GM19193 (cell line): ENCODE data around the gene GOLGA8J.
"Not testable (repeated sequence)": the region's sequence is repeated elsewhere in the genome, so short reads cannot be mapped to it uniquely, and the experiment has no call there.

Experiments
- POLR2A ChIP-seq: IDR thresholded peaks from 4 replicates; pipeline ENCODE4 v1.6.1; 2011; ENCODE audit not compliant: insufficient read depth, insufficient read length; ENCODE audit errors: extremely low read depth

Gene GOLGA8J

DNA sequence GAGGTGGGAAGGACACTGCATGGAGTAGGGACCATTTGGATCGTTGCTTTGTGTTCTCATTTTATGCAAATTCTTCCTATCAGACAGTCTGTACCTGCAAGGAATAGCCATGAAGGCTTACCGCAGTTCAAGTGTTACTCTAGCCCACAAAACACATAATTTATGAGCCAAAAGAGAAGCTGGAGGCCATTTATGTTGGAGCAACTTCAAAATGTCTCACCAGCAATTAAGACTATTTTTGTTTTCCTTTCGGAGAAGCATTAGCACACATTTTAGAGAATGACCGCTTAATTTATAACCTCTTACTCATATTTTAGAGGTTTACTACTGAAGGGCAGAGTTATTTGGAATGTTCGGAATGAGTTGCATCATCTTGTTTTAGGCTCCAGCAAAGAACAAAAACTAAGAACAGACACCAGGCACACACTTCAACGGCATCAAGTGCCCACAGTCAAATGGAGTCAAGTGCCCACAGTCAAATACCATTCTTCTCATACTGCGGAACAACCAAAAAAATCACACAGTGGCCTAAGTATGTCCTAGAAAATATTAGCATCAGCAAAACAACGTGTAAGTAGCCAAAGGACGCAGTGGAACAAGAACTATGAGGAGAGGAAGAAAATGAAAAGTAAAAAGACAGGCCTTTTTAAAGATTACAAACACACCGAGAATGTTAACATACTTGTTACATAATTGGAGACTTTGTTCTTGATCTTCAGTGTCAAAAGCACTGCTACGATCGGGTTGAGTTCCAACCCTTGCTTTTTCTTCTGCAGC, 17.5 kb upstream of the GOLGA8J start:
- TF ChIP-seq POLR2A = no peak

DNA sequence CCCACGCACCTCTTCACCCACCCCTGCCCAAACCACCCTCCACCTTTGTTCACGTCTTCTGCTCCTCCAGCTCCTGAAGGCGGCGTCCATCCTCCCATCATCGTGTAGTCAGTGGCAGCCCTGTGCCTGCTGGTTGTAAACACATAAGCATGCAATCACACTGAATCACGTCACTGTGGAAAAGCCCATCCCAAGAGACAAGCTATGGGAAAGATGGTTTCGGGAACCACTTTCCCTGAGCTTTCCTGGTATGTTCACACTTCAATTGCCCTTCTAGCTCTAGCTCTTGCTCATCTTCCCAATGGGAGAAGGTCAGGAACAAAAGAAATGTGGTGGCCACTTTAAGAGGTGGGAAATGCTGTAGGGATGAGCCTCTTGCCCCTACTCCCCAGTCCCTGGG, 14.4 kb upstream of the GOLGA8J start:
- TF ChIP-seq POLR2A = no peak

DNA sequence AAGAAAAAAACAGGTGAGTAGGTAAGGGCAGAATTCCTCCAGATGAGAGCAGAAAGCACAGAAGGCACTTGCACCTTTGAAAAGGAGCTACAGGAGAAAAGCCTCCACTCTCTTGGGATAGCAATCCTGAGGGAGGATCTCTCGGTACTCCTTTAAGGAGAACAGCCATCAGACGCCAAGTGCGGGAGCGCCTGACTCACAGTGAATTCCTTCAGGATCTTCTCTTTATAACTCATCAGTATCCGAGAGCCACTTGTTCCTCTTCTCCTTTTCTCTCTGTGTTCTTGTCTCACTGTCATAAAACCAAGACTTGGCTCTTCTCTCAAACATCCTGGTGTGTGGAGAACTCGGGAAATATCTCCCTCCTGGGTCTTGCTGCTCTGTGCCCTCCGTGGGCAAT, 10.1 kb upstream of the GOLGA8J start:
- no peak for TF ChIP-seq POLR2A

DNA sequence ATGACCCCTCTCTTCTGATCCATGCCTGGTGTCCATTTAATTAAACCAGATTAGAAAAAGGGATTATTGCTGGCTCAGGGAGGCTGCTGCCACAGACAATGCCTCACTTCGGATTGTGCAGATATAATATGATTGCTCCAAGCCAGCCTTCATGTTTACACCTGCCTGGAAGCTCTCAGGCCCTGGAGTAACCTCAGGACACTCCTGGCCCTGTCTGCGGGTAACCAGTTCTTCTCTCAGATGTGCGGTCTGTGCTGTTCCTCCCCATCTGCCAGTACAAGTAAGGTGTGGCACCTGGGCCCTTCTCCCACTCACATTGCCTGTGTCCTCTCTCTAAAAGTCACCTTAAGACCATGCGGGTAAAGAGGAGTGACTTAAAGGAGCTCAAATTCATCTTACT, 8.8 kb upstream of the GOLGA8J start:
- no peak for TF ChIP-seq POLR2A

DNA sequence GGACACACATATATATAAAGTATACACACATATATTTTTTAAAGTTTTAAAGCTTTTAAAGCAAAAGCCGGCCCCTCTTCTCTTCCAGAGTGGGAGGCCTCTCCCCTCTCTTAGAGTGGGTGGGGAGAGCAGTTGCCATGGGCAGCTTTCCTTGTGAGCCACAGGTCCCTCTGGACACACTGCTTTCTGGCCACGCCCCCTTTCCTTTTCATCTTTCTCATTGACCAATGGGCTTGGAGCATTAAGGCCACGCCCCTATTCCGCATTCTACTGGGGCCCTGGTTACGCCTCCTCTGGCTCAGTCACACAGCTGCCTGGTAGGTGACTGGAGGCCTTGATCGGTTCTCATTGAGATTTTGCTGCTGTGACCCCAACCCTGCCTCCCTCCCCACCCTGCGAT, 52.0 kb downstream of the GOLGA8J start, which contains the start of gene GOLGA8T:
Gene GOLGA8T (plus strand): TSS at position 301 of the 400 bp plus-strand sequence. CDS start 98 bp downstream, at position 399.
- not testable (repeated sequence) for TF ChIP-seq POLR2A
